Measurements from ENCODE around the gene TH.
A peak's percentile ranks its signal among the peaks of the same experiment; 100 is the strongest.

Gene TH

DNA sequence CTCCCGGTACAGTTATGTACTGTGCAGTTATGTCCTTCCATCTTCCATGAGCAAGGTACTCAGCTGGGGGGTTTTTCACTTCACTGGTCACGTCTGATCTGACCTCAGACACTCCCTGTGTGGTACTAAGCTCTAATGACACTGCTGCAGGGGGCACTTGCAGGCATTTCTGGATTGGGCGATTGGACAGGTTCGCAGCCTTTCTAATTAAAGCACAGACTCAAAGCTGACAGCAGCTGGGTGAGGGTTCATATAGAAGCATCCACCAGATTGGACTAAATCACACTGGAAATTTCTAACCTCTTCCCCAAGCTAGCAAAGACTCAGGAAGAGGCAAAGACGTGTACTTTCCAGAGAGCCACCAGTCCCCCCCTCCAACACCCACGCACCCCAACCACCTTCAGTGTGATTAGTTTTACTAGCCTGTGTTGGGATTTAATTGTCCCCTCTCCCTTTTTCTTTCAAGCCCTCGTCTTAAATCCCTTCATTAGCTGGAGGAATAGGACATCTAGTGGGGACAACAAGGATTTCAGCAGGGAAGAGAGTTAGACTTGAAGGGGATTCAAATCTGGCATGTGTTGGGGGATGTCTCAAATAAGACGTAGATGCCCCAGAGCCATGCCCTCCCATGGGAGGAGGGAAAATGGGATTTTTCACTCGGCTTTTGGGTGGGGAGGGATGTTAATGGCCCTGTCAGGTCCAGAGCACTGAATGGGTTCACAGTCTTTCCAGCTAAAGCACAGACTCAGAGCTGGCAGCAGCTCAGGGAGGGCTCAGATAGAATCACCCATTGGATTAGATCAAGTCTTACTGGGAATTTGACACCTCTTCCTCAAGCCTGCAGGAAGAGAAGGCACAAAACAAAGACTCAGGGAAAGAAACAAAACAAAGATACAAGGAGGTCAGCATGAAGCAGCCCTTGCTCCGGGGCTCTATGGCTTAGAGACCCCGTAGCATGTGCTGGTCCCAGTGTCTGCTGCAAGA lies 21.5 kb downstream of the TH start:
- H3K9me3 ChIP-seq (ENCODE audit: low read length) = no peaks in the 10 kb centered on the region
- H3K9me2 ChIP-seq (ENCODE audit: low read depth, low read length) = no peaks in the 10 kb centered on the region
- H3K79me2 ChIP-seq (ENCODE audit: insufficient read depth, low read length) = no peaks in the 10 kb centered on the region
- no peak overlapping the region for H2AFZ ChIP-seq (ENCODE audit: low read length)
- no peaks in the 10 kb centered on the region for H4K20me1 ChIP-seq (ENCODE audit: insufficient read depth, low read length)
- no peaks in the 10 kb centered on the region for H3F3A ChIP-seq (ENCODE audit: insufficient read depth, low read length)
- TF ChIP-seq EZH2 (IDR thresholded peaks at IDR 0.05; ENCODE audit: borderline replicate concordance, low read length) = no peak
- TF ChIP-seq, protein P1, sequence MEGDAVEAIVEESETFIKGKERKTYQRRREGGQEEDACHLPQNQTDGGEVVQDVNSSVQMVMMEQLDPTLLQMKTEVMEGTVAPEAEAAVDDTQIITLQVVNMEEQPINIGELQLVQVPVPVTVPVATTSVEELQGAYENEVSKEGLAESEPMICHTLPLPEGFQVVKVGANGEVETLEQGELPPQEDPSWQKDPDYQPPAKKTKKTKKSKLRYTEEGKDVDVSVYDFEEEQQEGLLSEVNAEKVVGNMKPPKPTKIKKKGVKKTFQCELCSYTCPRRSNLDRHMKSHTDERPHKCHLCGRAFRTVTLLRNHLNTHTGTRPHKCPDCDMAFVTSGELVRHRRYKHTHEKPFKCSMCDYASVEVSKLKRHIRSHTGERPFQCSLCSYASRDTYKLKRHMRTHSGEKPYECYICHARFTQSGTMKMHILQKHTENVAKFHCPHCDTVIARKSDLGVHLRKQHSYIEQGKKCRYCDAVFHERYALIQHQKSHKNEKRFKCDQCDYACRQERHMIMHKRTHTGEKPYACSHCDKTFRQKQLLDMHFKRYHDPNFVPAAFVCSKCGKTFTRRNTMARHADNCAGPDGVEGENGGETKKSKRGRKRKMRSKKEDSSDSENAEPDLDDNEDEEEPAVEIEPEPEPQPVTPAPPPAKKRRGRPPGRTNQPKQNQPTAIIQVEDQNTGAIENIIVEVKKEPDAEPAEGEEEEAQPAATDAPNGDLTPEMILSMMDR (IDR thresholded peaks at IDR 0.05; ENCODE audit: low read length) = peak; percentile 31; the same call in 1 of the 2 replicates
- no peaks in the 10 kb centered on the region for H3K36me3 ChIP-seq (ENCODE audit: insufficient read depth, low read length)
- H3K4me3 ChIP-seq (ENCODE audit: low read depth, low read length, poor library complexity, severe bottlenecking) = no peak overlapping the region
- H3K27me3 ChIP-seq (ENCODE audit: insufficient read depth, low read length) = peaks cover 7% of the 10 kb centered on the region; the same call in 1 of the 2 replicates
- H3K9ac ChIP-seq (ENCODE audit: low read length) = no peak overlapping the region
- no peaks in the 10 kb centered on the region for H3K4me1 ChIP-seq (ENCODE audit: insufficient read depth, low read length, severe bottlenecking)
- no peak overlapping the region for H3K4me2 ChIP-seq (ENCODE audit: low read length)
- no peak overlapping the region for H3K27ac ChIP-seq (ENCODE audit: low read depth, low read length, poor library complexity, severe bottlenecking)

DNA sequence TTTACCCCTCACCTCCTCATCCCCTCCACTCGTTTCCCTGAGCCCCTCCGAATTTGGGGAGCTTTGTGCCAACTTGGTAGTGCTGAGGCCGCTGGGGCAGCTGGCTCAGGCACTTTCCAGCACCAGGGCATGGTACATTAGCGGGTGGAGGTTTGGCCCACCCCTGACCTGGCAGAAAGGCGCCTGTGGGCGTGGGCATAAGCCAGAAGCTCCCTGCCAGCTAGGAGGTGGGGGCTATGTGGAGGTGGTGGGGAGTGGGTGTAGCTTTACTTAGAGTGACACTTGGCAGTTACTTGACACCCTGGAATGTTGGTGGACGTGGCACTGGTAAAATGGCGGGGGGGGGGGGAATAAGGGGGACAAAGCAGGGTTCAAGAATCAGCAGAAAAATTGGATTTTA lies 22.2 kb downstream of the TH start:
- H3K9me3 ChIP-seq (ENCODE audit: low read length) = no peaks in the 10 kb centered on the region
- H2AFZ ChIP-seq (ENCODE audit: low read length) = no peak overlapping the region
- H3K9me2 ChIP-seq (ENCODE audit: low read depth, low read length) = no peaks in the 10 kb centered on the region
- no peak overlapping the region for H3K4me2 ChIP-seq (ENCODE audit: low read length)
- H3K27me3 ChIP-seq (ENCODE audit: insufficient read depth, low read length) = peaks cover 3% of the 10 kb centered on the region; the same call in 1 of the 2 replicates
- no peaks in the 10 kb centered on the region for H3K36me3 ChIP-seq (ENCODE audit: insufficient read depth, low read length)
- no peak overlapping the region for H3K4me3 ChIP-seq (ENCODE audit: low read depth, low read length, poor library complexity, severe bottlenecking)
- H4K20me1 ChIP-seq (ENCODE audit: insufficient read depth, low read length) = no peaks in the 10 kb centered on the region
- TF ChIP-seq, protein P1 (IDR thresholded peaks at IDR 0.05; ENCODE audit: low read length) = no peak
- TF ChIP-seq EZH2 (IDR thresholded peaks at IDR 0.05; ENCODE audit: borderline replicate concordance, low read length) = no peak
- H3K9ac ChIP-seq (ENCODE audit: low read length) = no peak overlapping the region
- H3K4me1 ChIP-seq (ENCODE audit: insufficient read depth, low read length, severe bottlenecking) = no peaks in the 10 kb centered on the region
- H3K79me2 ChIP-seq (ENCODE audit: insufficient read depth, low read length) = no peaks in the 10 kb centered on the region
- H3F3A ChIP-seq (ENCODE audit: insufficient read depth, low read length) = no peaks in the 10 kb centered on the region
- H3K27ac ChIP-seq (ENCODE audit: low read depth, low read length, poor library complexity, severe bottlenecking) = no peak overlapping the region

DNA sequence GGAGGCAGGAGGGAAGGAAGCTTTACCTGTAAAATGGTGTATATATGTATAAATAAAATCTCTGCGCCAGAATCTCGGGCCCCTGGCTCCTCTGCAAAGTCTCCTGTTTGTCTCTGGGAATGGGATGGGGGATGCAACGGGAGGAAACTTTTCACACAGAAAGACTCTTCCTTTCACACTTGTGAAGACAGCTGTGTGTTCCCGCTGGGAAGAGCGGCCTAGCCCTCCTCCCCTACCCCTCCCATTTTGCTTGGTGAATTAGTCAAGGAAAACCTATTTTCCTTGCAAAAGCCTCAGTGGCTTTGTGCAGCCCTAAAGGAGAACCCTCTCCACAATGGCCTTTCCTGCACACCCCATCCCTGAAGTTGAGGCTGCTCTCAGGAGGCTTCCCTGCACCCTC lies 23.0 kb downstream of the TH start:
- peaks cover 3% of the 10 kb centered on the region; the same call in 1 of the 2 replicates for H3K27me3 ChIP-seq (ENCODE audit: insufficient read depth, low read length)
- no peaks in the 10 kb centered on the region for H3K9me2 ChIP-seq (ENCODE audit: low read depth, low read length)
- no peaks in the 10 kb centered on the region for H3F3A ChIP-seq (ENCODE audit: insufficient read depth, low read length)
- H3K79me2 ChIP-seq (ENCODE audit: insufficient read depth, low read length) = no peaks in the 10 kb centered on the region
- no peaks in the 10 kb centered on the region for H3K36me3 ChIP-seq (ENCODE audit: insufficient read depth, low read length)
- no peak overlapping the region for H3K27ac ChIP-seq (ENCODE audit: low read depth, low read length, poor library complexity, severe bottlenecking)
- no peaks in the 10 kb centered on the region for H3K9me3 ChIP-seq (ENCODE audit: low read length)
- H3K4me2 ChIP-seq (ENCODE audit: low read length) = no peak overlapping the region
- H3K4me1 ChIP-seq (ENCODE audit: insufficient read depth, low read length, severe bottlenecking) = no peaks in the 10 kb centered on the region
- H3K9ac ChIP-seq (ENCODE audit: low read length) = no peak overlapping the region
- H2AFZ ChIP-seq (ENCODE audit: low read length) = no peak overlapping the region
- TF ChIP-seq, protein P1 (IDR thresholded peaks at IDR 0.05; ENCODE audit: low read length) = no peak
- TF ChIP-seq EZH2 (IDR thresholded peaks at IDR 0.05; ENCODE audit: borderline replicate concordance, low read length) = no peak
- no peaks in the 10 kb centered on the region for H4K20me1 ChIP-seq (ENCODE audit: insufficient read depth, low read length)
- no peak overlapping the region for H3K4me3 ChIP-seq (ENCODE audit: low read depth, low read length, poor library complexity, severe bottlenecking)
